Common myeloid progenitor, CD34-positive (primary cell): ENCODE results near the gene EFCAB8.

ENCODE experiments used
- CTCF ChIA-PET: fragments of 350-600 bp; sonication (Branson Sonifier 250); formaldehyde crosslinking; loops from one replicate; lab custom pipeline; 2021; ENCODE audit warnings: antibody characterized with exemption; lab: Charles Lee
- POLR2A ChIA-PET: fragments of 350-600 bp; sonication (Branson Sonifier 250); formaldehyde crosslinking; loops from one replicate; lab custom pipeline; 2021; ENCODE audit warnings: antibody characterized with exemption; lab: Charles Lee
- DNase-seq, 3 donors: peaks; one replicate each; pipeline versions ENCODE4 v3.0.0 to v3.0.0-alpha.2; 2013
- H3K27ac ChIP-seq, 2 experiments: 1 replicate in 1 of 2; 2 replicates in 1 of 2; pipeline ENCODE4 v1.7.0; 2013; ENCODE audit warnings: inconsistent platforms in 2 of 2, low read length in 2 of 2, mild to moderate bottlenecking in 2 of 2, low read depth in 1 of 2, moderate library complexity in 1 of 2; ENCODE audit not compliant: severe bottlenecking in 2 of 2, insufficient read depth in 1 of 2, poor library complexity in 1 of 2
- H3K27me3 ChIP-seq, 5 experiments: replicated peaks in 2 of 5; 1 replicate in 3 of 5; 2 replicates in 2 of 5; pipeline versions ENCODE4 v1.6.1 to v1.7.0; 2013; ENCODE audit warnings: low read length in 4 of 5, mild to moderate bottlenecking in 2 of 5, moderate library complexity in 2 of 5, inconsistent platforms in 1 of 5; ENCODE audit not compliant: insufficient read depth in 5 of 5, control insufficient read depth in 4 of 5
- H3K36me3 ChIP-seq, 4 experiments: 1 replicate in 2 of 4; 2 replicates in 2 of 4; pipeline versions ENCODE4 v1.6.1 to v1.7.0; 2013; ENCODE audit warnings: low read length in 3 of 4, control low read depth in 1 of 4, mild to moderate bottlenecking in 1 of 4; ENCODE audit not compliant: control insufficient read depth in 4 of 4, insufficient read depth in 4 of 4
- H3K4me1 ChIP-seq, 4 experiments: 1 replicate in 3 of 4; 2 replicates in 1 of 4; pipeline versions ENCODE4 v1.6.1 to v1.7.1; 2013; ENCODE audit warnings: low read length in 3 of 4, mild to moderate bottlenecking in 3 of 4, control low read depth in 1 of 4, inconsistent platforms in 1 of 4, moderate library complexity in 1 of 4; ENCODE audit not compliant: control insufficient read depth in 4 of 4, insufficient read depth in 4 of 4; ENCODE audit errors: control extremely low read depth in 1 of 4
- H3K4me3 ChIP-seq, 7 experiments: 1 replicate in 4 of 7; 2 replicates in 3 of 7; pipeline versions ENCODE4 v1.5.1 to v1.7.0; 2013; ENCODE audit warnings: mild to moderate bottlenecking in 7 of 7, low read length in 6 of 7, moderate library complexity in 6 of 7, inconsistent platforms in 2 of 7, low read depth in 2 of 7, control low read depth in 1 of 7; ENCODE audit not compliant: insufficient read depth in 4 of 7, control insufficient read depth in 1 of 7; ENCODE audit errors: extremely low read depth in 1 of 7
- H3K9me3 ChIP-seq, 5 experiments: 1 replicate in 4 of 5; 2 replicates in 1 of 5; pipeline versions ENCODE4 v1.6.1 to v1.7.1; 2013; ENCODE audit warnings: low read length in 4 of 5, mild to moderate bottlenecking in 2 of 5, inconsistent platforms in 1 of 5, low read depth in 1 of 5, moderate library complexity in 1 of 5; ENCODE audit not compliant: control insufficient read depth in 4 of 5, insufficient read depth in 2 of 5; ENCODE audit errors: control extremely low read depth in 1 of 5
- WGBS: methylation state at CpG from one replicate; pipeline ENCODE4 v1.1.5; 2013; ENCODE audit not compliant: insufficient coverage; 5-methylcytosine and 5-hydroxymethylcytosine counted together

EFCAB8 gene

GRCh38 chr20:32990426-32990825, 131.7 kb downstream of the EFCAB8 start:
- H3K4me1 ChIP-seq: peaks cover 0 to 23% (median 1%) of the 10 kb centered on the region in 4 experiments
- 98% methylated on average over 3 of the region's 3 CpGs for WGBS
- no peaks in the 10 kb centered on the region for H3K36me3 ChIP-seq
- H3K4me3 ChIP-seq: no peak overlapping the region
- H3K9me3 ChIP-seq: peaks cover 0 to 7% (median 0%) of the 10 kb centered on the region in 5 experiments
- H3K27ac ChIP-seq: no peak overlapping the region
- DNase-seq: no peak
- H3K27me3 ChIP-seq: no peaks in the 10 kb centered on the region
- CTCF ChIA-PET: interaction anchor here (1.3 kb wide), 1 partner anchor 9 kb away, joined by 3 read pairs; no protein-coding TSS in a partner anchor
- POLR2A ChIA-PET: no interaction called here

- peak in 1 of 3 donors; percentile 20 for DNase-seq
- peaks cover 0 to 12% (median 0%) of the 10 kb centered on the region in 5 experiments for H3K9me3 ChIP-seq
- no peak overlapping the region for H3K27ac ChIP-seq
- ChIA-PET POLR2A (no interaction called here), CTCF (no interaction called here)
- H3K36me3 ChIP-seq: no peaks in the 10 kb centered on the region
- H3K27me3 ChIP-seq: no peaks in the 10 kb centered on the region
- H3K4me3 ChIP-seq: no peak overlapping the region
- WGBS: 50% methylated on average over 2 of the region's 3 CpGs
- peaks cover 0 to 23% (median 1%) of the 10 kb centered on the region in 4 experiments for H3K4me1 ChIP-seq
Observed at GRCh38 chr20:32991383-32991782, 132.7 kb downstream of the EFCAB8 start.

GRCh38 chr20:32991792-32992641, 133.3 kb downstream of the EFCAB8 start:
- Histone ChIP-seq H3K27ac (no peak overlapping the region), H3K9me3 (peaks cover 0 to 12% (median 0%) of the 10 kb centered on the region in 5 experiments), H3K4me1 (peaks cover 0 to 23% (median 1%) of the 10 kb centered on the region in 4 experiments), H3K36me3 (no peaks in the 10 kb centered on the region), H3K27me3 (no peaks in the 10 kb centered on the region), H3K4me3 (no peak overlapping the region)
- no peak for DNase-seq
- WGBS: 93% methylated on average over 6 of the region's 8 CpGs
- ChIA-PET CTCF (no interaction called here), POLR2A (no interaction called here)

- 95% methylated on average over 7 of the region's 8 CpGs for WGBS
- no peak for DNase-seq
- H3K9me3 ChIP-seq: peaks cover 0 to 12% (median 0%) of the 10 kb centered on the region in 5 experiments
- no peaks in the 10 kb centered on the region for H3K36me3 ChIP-seq
- no peak overlapping the region for H3K4me3 ChIP-seq
- H3K4me1 ChIP-seq: peaks cover 0 to 18% (median 1%) of the 10 kb centered on the region in 4 experiments
- ChIA-PET POLR2A (no interaction called here), CTCF (no interaction called here)
- no peak overlapping the region for H3K27ac ChIP-seq
- no peaks in the 10 kb centered on the region for H3K27me3 ChIP-seq
Observed at GRCh38 chr20:32993496-32994050, 134.8 kb downstream of the EFCAB8 start.

GRCh38 chr20:32995802-32996201, 137.1 kb downstream of the EFCAB8 start:
- no peak overlapping the region for H3K27ac ChIP-seq
- H3K27me3 ChIP-seq: no peaks in the 10 kb centered on the region
- peaks cover 0 to 23% (median 9%) of the 10 kb centered on the region in 4 experiments for H3K4me1 ChIP-seq
- DNase-seq: no peak
- H3K4me3 ChIP-seq: no peak overlapping the region
- ChIA-PET CTCF (no interaction called here), POLR2A (no interaction called here)
- peaks cover 0 to 12% (median 0%) of the 10 kb centered on the region in 5 experiments for H3K9me3 ChIP-seq
- no peaks in the 10 kb centered on the region for H3K36me3 ChIP-seq

- Histone ChIP-seq H3K4me1 (peaks cover 0 to 9% (median 8%) of the 10 kb centered on the region in 4 experiments), H3K9me3 (peaks cover 0 to 12% (median 0%) of the 10 kb centered on the region in 5 experiments), H3K27ac (no peak overlapping the region), H3K4me3 (no peak overlapping the region), H3K27me3 (no peaks in the 10 kb centered on the region), H3K36me3 (no peaks in the 10 kb centered on the region)
- CTCF ChIA-PET: no interaction called here
- 100% methylated on average over 1 of the region's 2 CpGs for WGBS
- DNase-seq: no peak
- POLR2A ChIA-PET: no interaction called here
Observed at GRCh38 chr20:32997431-32997830, 138.7 kb downstream of the EFCAB8 start.
